GM18909 (cell line): Measurements from ENCODE around the gene ANKRD42.

Source experiments
- ATAC-seq: cut with Tn5 transposase; IDR thresholded peaks from one replicate; pipeline ENCODE4 v1.9.1; 2021; ENCODE audit warnings: mild to moderate bottlenecking; ENCODE audit not compliant: unreplicated experiment, poor library complexity

ANKRD42 gene

DNA sequence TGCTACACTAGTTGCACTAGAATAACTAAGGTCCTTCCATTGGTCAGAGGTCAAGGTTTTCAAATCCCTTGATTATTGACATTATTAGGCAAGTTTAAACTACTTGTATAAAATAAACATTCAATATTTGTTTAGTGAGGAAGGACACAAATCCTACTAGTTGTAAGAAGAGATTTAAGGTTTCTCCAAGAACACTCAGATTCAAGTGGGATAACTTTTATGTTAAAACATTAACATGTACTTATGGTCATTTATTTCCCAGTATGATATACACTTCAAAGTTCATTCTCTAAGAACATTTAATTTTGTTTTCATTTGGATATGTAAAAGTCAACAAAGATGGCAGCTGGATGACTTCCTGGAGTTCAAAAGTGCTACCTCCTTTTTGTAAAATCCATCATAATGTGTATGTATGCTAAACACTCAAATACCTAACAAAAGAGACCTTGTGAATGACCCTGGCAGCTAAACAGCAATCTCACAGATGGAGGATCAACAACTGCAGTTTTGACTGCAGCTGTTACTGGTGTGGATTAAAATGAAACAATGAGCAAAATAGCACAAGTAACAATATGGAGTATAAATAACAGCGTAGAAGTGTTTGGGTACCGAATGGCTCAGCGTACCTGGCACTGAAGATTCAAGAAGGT lies 91.1 kb downstream of the ANKRD42 start:
- ATAC-seq: no peak

DNA sequence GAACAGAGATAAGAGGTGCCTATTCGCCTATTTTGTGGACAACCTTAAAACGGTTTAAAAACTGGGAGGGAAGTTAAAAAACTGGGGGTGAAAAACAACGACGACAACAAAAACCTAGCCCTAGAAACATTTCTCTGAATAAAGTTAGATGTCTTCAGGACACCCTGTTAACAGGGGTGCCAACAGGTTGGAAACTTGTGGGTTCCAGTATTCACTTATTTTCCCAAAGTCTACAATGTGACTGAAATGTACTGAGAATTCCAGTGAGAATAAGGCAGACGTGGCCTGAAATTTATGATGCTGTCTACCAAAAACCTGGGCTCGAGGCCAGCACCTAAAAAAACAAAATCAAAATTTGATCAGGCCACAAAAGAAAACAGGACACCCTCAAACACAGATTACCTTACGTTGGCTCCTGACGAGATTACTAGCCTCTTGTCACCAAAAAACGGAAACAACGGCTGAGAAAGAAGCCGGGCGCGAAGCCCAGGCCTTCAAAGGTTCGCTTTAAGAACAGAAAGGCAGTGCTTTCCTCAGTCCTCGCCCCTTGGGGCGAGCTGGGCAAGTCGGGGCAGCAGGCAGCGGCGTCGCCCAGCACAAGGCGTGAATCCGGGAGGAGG lies 91.7 kb downstream of the ANKRD42 start:
- ATAC-seq: peak; percentile 50

DNA sequence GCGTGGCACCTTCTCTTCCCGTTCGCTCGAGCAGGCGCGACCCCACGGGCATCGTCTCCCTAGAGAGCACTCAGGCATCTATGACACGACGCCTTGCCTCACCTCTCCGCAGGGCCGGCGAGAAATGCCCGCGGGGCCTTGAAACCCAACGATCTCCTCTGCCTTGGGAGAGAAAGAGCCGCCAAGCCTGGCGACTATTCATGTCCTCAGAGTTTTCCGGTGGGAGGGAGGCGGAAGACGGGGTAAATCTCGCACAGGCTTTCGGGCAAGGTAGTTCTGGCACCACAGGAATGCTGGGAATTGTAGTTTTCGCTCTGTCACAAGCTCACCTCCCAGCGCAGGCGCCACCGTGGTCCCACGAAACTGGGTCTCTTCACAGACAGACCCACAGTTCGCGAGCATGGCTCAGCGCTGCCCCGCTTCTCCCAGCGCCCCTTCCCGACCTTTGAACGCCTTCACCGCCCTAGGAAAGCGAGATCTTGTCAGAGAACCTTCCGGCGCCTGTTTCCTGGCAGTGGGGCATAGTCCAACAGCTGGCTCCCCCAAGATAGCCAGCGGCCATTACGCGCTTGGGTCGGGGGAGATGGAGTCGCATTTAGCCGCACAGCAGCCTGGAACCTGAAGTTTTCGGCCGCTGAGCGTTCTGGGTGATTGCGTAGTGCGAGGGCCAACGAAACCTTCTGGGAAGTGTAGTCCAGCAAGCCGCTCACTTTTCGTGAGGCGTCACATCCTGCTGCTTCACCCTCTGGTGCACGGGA lies 92.4 kb downstream of the ANKRD42 start, which contains the start of gene CCDC90B:
CCDC90B (minus strand) TSS at position 597 of the 758 bp plus-strand sequence; CDS start at position 202, 395 bp downstream.
- peak; percentile 90 for ATAC-seq

DNA sequence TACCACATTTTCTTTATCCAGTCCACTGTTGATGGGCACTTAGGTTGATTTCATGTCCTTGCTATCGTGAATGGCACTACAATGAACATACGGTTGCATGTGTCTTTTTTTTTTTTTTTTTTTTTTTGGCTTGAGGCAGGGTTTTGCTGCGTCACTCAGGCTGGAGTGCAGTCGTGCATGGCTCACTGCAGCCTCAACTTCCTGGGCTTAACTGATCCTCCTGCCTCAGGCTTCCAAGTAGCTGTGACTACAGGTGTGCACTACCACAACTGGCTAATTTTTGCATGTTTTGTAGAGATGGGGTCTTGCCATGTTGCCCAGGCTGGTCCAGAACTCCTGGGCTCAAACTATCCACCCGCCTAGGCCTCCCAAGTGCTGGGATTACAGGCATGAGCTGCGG lies 94.1 kb downstream of the ANKRD42 start:
- ATAC-seq: no peak

DNA sequence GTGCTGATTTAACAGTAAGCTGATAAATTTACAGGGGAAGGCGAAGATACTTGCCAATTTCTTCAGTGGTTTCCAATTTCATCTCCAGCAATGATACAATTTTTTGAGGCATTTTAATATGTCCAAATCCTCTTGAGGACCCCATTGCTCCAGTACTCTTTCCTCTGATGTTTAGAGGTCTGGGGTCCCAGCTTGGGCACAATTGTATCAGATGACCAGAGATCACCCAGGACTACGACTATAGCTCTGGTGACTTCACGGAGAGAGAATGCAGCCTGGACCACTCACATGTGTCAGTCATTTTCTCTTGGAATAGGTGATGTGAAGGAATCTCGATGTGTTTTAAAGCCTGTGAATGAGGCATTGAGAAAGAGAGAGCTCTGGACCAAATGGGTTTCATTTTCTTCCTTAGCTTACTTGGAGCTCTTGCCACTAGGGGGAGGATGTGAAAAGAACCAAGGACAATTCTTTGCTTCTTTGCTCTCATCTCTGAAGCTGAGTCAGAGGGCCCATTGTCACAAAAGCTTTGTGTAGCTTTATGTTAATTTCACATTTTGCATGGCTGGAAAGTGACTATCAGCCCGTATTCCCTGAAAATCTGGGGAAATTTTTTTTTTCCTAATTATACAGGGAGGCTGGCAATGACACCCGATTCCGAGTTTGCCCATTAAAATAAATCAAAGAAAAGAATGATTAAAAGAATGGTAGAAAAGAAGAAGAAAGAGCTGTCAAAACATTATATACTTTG lies 99.4 kb downstream of the ANKRD42 start:
- peak; percentile 72 for ATAC-seq

DNA sequence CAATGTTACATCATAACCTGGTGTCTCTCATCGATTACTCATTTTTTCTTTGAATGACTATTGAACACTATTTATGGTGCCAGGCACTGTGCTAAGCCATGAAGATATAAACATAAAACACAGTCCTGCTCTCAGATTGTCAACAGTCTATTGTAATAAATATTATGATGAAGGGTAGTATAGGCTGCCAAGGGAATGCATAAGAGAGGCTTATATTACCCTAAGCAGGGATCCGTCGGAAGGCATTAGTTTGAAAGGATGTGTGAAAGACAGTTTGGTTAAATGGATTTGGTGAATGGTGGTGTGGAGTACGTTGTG lies 99.9 kb downstream of the ANKRD42 start:
- no peak for ATAC-seq

DNA sequence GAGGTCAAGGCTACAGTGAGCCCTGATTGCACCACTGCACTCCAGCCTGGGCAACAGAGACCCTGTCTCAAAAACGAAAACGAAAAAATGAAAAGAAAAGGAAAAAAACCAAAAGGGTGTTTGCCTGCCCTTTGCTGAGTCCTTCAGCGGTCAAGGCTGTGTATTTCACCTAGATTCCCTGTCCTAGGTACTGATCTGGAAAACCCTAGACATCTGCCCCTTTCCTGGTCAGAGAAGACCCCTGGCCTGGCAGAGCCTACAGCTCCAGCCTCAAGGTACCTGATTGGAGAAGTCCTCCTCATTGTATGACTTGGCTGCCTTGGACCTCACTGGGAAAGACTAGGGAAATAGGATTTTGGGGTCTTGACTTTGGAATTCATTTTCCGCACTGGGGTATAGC lies 100.7 kb downstream of the ANKRD42 start:
- ATAC-seq: no peak
